ENCODE data around the gene ZFHX3. TPM values are rescaled to one million over a fixed set of nuclear protein-coding genes. Genes with fewer than 3 reads are reported as not detected.

Gene ZFHX3
- total RNA-seq, 2 donors from 2014 or later: 11.9 to 12.6 TPM

DNA sequence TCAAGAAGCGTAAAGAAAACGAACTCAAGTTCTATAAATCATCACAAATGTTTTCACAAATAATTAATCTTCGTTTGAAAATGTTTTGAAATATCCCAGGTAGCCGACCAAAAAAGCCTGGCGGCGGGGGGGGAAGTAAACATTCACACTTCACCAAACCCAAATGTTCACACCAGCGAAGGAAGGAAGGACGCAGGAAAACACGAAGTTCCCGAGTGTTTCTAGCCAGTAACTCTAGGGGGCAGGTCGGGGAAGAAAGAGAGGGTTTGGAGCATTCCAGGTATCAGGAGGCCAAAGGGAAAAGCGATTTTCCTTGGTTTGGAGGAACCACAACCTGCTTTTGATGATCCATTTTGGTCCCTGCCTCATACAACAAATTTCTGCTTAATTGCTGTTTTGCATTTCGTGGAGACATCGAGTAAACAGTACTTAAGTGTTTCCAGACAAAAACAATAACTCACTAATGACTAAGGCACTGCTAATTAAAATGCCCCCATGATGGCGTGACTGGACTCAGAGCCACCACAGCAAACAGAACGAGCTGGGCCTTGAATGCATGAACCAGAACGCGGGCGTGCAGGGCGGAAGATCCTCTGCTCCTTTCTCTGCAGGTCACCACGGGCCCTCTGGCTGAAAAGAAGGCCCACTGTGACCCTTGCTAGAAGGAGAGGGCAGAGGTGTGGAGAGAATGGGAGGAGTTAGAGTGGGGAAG is 16.6 kb downstream of the ZFHX3 start:
- DNase-seq: no peak
- ATAC-seq: no peak
- intact Hi-C loops (cut with DNase I): no loop called here

DNA sequence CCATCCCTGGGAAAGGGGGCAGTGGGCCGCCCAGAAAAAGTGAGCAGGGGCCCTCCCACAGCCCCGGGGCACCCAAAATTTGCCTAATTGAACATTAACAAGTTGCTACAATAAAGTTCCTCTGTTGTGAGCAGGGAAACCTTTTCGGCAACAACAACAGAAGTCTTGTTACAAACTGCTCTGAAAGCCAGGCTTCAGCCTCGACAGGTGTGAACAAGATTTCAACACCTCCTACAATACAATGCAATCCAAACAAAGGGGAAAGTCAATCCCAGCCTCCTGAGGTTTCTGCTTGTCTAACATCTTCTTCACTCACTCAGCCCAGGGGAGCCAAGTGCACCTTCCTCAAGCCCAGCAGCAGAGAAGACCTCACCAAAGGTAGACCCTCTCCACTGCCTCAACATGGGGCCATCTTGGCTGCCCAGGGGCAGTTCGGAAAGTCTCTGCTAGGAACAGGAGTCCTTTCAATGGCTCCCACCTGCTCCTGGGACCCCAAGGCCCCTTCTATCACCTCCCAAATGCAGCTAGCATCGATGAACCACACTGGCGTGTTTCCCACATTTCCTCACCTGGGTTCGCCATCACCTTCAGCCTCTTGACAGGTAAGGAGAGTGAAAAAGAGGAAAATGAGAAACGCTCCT is 19.1 kb downstream of the ZFHX3 start:
- DNase-seq (no peak), ATAC-seq (no peak)
- intact Hi-C loops (cut with DNase I): no loop called here

DNA sequence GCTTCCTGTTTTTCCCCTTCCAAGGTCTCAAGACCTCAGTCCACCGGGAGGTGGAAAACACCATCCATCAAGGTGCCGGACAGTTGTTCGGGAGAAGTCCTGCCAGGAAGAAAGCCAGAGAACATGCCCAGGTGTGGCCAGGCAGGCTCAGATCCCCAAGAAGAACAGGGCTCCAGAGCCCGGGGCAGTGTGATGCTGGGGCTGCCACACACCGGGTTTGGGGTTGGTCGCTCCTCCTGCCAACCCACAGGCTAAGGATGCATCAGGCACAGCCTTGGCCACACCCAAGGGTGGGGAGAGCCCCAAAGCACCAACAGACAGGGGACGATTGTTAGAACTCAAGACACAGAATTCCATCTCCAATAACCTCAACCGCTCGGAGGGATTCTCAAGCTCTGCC is 19.7 kb downstream of the ZFHX3 start:
- DNase-seq (no peak), ATAC-seq (no peak)
- intact Hi-C loops (cut with DNase I): no loop called here

DNA sequence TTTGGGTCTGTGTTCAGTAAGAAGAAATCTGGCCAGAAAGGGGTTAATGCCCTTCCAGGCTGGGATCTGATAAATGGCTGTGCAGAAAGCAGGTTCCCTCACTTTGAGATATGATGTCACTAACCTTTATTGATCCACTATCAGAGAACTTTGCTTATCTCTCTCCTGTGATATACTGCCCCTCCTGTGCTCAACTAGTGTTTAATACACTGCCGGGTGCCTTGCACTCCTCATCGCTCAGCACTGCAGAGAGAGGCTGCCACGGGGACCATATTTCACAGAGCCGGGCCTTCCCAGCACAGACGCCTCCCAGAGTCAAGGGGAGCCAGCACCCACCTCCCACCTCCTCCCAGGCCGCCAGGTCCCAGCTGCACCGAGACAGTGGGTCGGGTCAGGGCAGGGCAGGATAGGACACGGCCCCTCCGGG is 20.2 kb downstream of the ZFHX3 start:
- intact Hi-C loops (cut with DNase I): no loop called here
- ATAC-seq: peak in 1 of 2 donors; percentile 7

DNA sequence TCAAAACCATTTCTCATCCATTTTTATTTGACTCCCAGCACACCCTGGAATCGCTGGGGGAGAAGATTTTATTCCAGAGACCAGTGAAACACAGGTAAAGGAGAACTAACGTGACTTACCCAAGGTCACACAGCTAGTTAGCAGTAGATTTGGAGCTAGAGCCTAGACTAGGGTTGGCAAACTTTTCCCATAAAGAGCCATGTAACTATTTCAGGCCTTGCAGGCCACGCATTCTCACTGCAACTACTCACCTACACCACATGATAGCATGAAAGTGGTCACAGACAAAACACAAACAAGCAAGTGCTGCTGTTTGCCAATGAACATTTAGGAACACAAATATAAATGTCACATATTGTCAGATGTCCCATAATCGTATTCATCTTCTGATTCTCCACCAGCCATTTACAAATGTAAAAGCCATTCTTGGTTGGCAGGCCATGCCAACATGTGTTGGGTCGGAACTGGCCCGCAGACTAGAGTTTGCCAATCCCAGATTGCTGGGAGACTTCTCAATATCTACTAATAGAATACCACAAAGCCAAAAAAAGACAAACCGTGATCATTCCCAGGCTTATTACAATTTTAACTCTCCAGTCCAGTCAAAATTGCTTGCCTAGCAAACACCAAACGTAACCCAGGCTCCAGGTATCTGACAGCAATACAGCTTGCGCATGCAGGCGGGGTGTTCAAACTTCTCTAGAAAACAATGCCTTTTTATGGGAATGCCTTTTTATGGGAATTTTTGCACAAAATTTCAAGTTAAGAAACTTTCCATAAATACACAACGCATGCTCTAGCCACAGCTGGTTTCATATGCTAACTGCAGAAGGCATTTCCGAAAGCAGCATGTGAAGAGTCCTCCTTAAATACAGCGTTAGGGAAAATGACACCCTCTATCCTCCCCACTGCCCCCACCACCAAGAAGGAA is 20.9 kb downstream of the ZFHX3 start:
- ATAC-seq: no peak
- no peak for DNase-seq
- intact Hi-C loops (cut with DNase I): no loop called here

More for the DNA sequence above, 20.2 kb downstream of the ZFHX3 start:
- no peak for DNase-seq

DNA sequence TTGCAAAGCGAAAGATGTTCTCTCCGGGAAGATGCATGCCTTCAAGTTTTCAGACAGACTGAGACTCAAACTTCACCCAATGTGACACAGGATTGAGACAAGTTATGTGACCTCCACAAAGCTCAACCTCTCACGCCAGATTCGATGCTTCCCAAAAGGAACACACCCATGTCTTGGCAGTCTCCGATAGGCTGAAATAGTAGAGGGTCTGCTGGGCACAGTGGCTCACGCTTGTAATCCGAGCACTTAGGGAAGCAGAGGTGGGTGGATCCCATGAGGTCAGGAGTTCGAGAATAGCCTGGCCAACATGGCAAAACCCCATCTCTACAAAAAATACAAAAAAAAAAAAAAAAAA is 22.1 kb downstream of the ZFHX3 start:
- no peak for DNase-seq
- intact Hi-C loops (cut with DNase I): no loop called here
- ATAC-seq: peak; percentile 11 to 21

DNA sequence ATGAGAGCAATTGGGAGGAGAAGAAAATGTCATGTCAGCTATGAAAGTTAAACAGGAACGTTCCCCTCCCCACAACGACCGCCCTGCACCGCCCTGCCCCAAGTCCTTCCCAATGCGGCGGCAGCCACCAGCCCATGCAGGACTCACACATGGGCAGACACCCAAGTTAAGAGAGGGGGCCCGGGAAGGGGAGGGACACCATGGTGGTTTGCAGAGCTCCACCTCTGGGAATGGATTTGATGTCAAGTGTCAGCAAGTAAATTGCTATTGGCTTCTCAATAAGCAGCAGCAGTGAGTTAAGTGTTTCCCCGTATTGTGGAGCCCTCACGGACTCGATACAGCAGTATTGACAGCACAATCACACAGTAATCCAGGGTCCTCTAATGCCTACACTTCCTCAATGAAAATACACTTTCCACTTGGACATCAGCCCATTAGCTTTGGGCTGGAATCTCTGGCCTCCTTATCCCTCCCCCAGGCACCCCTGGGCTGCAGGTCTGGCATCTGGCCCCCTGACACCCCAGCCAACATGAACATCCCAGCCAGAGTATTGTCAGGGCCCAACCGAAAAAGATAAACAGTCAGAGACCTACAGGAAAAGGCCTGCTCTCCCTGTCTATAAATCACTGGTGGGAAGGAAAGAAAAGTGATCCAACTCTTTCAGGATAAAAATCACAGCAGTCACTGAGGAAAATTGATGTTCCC is 22.6 kb downstream of the ZFHX3 start:
- intact Hi-C loops (cut with DNase I): no loop called here
- DNase-seq (peak; percentile 48), ATAC-seq (peak; percentile 42 to 56)

DNA sequence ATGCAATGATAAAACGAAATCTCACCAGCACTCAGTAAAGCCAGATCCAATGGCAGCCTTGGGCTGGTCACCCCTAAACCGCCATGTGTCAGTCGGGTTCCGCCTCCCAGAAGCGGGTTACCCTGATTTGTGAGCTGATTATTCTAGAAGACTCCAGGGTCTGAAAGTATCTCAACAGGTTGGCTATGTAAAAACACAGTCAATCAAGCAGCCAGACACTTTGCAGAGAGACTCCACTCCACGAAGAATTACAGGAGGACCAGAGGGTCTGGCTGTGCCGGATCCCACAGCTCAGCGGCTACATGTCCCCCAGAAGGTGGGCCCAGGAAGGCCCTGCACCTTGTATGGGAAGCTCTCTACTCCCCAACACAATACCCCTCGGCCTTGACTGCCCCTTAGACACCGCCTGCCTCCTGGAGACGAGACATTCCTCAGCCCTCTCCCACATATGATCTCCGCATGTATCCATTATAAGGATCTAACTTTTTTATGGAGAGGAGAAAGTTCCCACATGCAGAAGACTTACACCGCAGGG is 23.3 kb downstream of the ZFHX3 start:
- no peak for DNase-seq
- intact Hi-C loops (cut with DNase I): no loop called here
- no peak for ATAC-seq

DNA sequence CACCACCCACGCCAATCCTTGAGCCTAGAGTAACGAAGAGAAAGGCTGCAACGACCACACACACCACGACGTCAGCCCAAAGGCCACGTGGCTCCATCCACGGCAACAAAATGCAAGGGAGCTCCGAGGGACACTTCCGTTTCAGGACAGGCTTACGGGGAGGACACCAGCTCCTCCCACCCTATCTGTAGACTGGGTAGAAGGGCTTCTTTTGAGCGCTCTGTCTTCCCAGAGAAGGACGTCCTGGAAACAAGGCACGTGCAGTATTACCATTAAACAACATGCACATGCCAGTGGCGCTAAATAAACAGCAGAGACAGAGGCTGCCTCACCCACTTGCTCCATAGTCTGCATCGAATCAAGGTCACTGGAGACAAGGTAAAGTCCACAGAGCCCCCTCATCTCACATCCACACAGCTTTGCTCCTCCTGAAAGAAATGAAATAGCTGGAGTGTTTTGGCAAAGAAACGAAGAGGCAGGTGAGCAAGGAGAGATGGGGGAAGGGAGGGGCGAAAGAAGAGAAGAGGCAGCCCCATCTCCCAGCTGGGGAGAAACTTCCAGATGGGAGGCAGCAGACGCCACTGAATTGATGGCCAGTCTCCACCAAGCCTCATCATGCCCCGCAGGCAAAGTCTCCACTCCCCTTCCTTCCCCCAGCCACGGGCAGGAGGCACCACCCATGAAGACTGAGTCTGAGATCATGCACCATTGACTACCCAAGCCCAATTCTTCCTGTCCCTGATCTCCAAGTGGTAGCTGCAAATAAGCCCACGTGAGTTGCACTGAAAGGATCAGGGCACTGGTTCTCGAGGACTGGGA is 24.0 kb downstream of the ZFHX3 start:
- intact Hi-C loops (cut with DNase I): no loop called here
- ATAC-seq: no peak
- DNase-seq: no peak

DNA sequence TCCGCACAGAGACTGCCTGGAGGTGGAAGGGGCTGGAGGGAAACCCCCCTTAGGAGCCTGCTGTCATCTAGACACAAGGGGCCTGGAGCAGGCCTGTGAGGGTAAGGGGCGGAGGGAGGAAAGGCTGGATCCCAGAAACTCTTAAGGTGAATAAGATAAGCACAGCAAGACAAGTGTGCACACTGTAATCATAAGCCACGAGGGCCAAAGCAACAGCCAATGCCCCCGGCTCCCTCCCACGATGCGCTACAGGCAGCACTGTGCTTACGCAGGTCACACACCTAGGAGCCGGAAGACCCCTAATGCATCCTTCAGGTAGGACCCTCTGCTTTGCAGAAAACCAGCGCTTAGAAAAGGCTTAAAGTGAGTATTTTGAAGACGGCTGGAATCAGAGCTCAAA is 24.6 kb downstream of the ZFHX3 start:
- intact Hi-C loops (cut with DNase I): no loop called here
- ATAC-seq (no peak), DNase-seq (no peak)

DNA sequence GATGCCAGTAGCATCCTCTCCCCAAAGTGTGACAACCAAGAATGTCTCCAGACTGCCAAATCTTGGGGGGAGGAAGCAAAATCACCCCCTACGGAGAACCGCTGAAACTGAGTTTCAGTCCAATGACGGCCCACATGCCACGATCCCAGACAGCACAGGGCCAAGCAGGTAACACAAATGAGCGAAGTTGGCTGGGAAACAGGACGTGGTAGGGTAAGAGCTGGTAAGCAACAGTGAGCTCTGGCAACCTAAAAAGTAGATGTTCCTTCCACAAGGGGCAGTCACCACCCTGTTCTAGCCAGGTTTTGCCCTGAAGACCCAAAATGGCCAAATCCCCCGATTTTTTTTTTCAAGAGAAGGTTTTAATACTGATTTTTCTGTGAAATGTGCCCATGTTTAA is 25.4 kb downstream of the ZFHX3 start:
- DNase-seq (no peak), ATAC-seq (no peak)
- intact Hi-C loops (cut with DNase I): no loop called here

DNA sequence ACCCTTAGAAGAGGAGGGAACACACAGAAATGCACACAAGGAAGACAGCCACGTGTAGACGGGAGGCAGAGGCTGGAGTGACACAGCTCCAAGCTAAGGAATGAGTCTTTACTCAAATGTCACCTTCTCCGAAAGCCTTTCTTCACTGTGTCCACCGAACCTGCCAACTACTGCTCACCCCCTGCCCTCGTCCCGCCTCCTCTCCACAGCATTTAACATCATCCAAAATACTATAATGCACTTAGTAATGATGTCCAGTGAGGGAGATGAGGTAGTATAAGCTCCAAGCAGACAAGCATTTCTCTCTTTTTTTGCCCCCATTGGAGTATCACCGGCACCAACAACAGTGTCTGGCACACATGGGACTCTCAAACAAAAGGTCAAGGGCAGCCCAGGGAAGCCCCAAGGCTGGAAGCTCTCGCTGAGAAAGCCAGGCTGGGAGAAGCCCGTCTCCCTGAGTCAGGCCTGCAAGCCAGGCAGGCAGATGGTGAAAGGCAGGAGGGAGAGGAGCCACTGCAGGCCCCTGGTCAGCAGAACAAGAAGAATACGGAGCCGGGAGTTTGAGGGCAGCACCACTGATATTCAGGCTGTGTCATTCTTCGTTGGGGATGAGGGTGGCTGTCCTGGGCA is 25.9 kb downstream of the ZFHX3 start:
- intact Hi-C loops (cut with DNase I): no loop called here
- ATAC-seq (no peak), DNase-seq (no peak)

DNA sequence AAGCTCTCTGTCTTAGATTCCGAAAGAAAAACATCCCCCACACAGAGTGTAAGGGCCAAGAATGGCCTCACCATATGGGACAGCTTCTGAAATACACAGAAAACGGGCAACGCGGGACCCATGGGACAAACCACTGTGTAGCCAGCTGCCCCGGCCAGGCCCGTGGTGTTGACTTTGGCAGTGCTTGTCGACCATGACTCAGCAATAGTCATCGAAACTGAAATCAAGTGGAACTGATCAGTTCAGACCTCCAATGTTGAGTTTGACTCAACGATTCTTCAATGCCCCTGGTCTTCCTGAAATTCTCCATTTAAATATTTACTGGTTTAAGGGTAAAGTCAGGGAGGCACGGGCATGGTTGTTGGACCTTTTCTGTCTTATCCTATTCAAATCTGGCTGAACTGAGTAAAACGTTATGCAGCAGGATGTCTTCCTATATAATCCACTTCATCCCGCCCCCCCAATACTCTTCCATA is 27.5 kb downstream of the ZFHX3 start:
- ATAC-seq: peak; percentile 88 to 90
- intact Hi-C loops (cut with DNase I): no loop called here

DNA sequence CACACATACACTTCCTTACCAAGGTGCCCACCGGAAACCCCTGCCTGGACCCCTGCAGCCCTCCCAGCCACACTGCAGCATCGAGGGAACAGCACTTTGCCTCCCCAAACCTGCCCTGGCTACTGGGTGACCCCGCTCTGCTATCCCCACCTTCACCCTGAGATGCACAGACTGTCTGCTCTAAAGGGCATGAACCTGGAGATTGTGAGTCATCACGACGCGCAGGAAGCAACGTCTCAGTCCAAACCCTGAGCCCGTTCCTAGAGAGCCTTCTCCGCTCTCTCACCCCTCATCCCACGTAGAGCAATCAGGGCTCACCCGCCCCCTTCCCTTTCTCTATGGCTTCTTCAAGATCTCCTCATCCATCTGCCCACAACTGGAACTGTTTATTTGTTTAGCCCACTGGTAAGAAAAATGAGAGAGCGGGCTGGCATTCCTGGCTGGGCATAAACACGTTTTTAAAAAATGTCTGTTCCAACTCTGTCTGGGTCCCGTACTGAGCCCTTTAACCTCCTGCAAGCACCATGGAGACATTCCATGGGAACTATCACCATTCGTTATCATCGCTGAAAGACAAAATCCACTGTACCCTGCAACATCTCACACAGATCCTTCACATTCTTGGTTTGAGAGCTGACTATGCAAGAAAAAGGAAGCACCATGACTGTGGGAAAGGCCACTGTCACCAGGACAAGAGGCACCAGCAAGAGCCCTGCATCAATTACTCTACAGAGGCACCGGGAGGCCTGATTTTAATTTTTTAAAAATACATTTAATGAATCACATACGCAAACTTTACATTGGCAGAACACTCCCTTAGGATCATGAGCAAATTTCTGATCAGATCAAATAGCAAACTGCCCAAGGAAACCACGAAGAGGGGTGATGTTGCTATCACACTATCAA is 28.2 kb downstream of the ZFHX3 start:
- DNase-seq (peak; percentile 47), ATAC-seq (peak; percentile 56 to 84)
- intact Hi-C loops (cut with DNase I): no loop called here

More for the DNA sequence above, 27.5 kb downstream of the ZFHX3 start:
- peak; percentile 88 for DNase-seq

DNA sequence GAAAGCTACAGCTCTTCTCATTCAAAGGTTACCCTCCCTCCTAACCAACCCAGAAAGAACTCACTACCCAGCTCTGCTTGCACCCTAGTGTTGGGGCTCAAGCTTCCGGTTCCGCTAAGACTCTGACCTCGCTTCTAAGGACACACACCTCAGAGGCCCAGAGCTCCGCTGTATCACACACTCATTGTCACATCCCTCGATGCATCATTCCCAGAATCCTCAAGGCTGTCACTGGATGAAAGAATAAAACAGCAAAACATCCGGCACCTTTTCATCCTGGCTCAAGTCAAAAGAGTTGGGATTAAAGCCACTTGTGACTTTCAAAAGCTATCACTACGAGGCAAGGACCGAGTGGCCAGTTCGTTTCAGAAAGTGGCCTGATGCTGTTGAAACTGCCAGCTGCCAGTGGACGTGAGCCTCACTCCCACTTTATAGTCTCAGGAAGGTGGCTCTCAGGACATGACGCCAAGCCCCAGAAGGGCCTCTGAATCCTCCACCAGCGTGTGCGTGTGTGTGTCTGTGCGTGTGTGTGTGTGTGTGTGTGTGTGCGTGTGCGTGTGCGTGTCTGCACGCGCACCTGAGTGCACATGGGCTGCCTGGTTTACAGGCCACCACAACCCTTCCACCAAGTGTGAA is 29.0 kb downstream of the ZFHX3 start:
- ATAC-seq (no peak), DNase-seq (no peak)
- intact Hi-C loops (cut with DNase I): no loop called here

DNA sequence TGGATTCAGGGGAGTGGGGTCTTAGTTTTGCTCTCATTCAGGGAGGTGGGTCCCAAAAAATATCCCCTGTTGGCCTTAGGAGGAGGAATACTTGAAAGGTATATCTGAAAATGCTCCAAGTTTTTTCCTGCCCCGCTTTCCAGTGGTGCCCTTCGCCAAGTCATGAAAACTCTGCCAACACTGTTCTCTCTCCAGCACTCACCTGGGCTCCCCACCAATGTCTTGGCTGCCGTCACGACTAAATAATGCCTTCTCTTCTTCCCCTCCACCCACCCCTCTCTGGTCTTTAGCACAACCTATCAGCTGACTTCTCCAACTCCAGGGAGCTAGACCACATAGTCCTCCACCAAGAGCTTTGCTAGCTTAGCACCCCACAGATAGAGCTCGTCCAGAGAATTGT is 30.6 kb downstream of the ZFHX3 start:
- intact Hi-C loops (cut with DNase I): no loop called here
- no peak for ATAC-seq
- DNase-seq: no peak
